LNCaP clone FGC (cell line): ENCODE results near the gene IGFBP5.

Experiments used
- DNase-seq: peaks from one replicate; pipeline ENCODE4 v3.0.0-alpha.2; 2011; ENCODE audit warnings: low read depth
- H3K4me3 ChIP-seq: 2 replicates; pipeline ENCODE4 v1.5.1; 2011; ENCODE audit warnings: mild to moderate bottlenecking, low read depth, low read length, control low read depth
- CTCF ChIP-seq: IDR thresholded peaks from 2 replicates; pipeline ENCODE4 v1.5.1; 2012; ENCODE audit warnings: mild to moderate bottlenecking; ENCODE audit not compliant: control insufficient read depth, insufficient read depth; ENCODE audit errors: extremely low read depth

IGFBP5 gene

DNA sequence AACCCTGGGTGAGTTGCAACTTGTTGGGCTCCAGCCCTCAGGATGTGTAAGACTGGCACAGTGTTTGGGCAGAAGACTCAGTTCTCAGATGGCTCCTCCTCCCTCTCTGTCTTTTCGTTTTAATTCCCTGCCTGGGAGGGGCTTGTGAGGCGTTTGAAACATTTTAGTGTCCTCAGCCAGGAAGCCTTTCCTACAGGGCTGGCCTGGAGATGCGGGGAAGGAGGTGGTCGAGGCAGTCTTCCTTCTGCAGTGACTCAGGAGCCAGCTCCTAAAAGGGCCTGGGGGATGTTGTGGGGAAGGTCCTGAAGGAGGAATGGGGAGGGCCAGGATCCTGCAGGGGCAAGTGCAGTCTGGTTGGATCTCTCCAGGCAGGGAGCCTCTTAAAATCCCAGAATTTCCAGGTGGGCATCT, 22.1 kb upstream of the IGFBP5 start:
- no peak for TF ChIP-seq CTCF
- DNase-seq = no peak
- H3K4me3 ChIP-seq = no peak overlapping the region

- no peak for DNase-seq
- no peak overlapping the region for H3K4me3 ChIP-seq
- no peak for TF ChIP-seq CTCF
These were observed 20.8 kb upstream of the IGFBP5 start for GRCh38 chr2:216716109-216716508.

GRCh38 chr2:216715402-216715974, 20.1 kb upstream of the IGFBP5 start:
- no peak for DNase-seq
- no peak for TF ChIP-seq CTCF
- H3K4me3 ChIP-seq = no peak overlapping the region

DNA sequence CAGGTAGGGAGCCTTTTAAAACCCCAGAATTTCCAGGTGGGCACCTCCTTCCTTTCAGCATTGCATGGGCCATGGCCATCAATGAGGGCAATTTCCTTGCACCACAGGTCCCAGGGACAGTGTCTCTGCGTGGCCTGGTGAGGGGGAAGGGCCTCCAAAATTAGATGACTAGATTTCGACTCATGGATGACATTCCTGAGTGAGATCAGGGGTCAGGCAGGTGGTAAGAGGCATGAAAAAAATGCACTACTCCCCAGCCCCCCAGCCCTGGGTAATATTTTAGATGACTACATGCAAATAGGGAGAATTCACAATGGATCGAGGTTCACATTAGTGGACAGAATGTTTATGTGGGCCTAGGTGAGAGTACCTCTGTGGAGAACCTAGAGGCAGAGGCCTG, 19.0 kb upstream of the IGFBP5 start:
- no peak for TF ChIP-seq CTCF
- no peak for DNase-seq

DNA sequence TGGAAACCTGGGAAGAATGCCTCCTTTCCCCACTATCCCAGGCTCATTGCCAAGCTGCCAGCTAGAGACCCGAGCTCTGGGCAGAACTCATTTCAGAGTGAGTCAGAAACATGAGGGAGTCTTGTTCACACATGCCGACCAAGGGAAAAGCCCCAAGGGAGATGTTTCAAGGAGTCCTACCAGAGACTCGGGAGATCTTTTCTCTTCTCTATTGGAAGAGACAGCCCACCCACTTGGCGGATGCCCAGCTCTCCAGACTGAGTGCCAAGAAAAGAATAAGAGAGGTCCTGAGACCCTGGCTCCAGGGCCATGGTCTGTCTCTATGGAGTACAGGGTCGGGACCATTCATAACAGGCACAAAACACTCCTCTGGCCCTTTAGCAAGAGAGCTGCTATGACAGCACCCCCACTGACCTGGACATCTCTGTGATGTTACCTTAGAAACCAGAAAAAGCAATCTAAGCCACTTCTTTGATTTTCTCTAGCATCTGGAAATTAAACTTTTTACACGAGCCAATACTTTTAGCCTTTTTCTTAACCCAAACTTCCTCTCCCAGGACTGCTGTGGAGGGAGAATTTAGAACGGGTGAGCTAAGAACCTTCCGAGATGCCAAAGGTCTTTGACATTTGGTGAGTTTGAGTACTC, 18.5 kb upstream of the IGFBP5 start:
- no peak for TF ChIP-seq CTCF
- no peak for DNase-seq
- no peak overlapping the region for H3K4me3 ChIP-seq

More for the DNA sequence above, 19.0 kb upstream of the IGFBP5 start:
- H3K4me3 ChIP-seq = no peak overlapping the region

DNA sequence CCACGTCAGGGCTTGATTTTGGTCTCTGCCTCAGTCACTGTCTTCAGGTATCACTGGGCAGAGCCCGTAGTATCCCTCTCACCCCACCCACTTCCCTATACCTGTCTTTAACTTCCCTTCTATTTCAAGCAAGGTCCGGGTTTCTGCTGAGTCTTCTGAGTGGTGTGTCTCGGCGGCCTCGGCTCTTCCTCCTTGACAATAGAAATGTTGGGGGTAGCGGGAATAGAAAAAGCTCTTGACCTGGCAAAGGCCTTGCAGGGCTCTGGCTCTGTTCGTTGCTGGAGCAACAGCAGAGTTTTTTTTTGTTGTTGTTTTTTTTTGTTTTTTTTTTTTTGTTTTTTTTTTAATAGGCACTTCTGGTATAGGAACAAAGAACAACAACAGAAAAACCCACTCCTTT, 16.0 kb upstream of the IGFBP5 start:
- no peak for DNase-seq
- no peak for TF ChIP-seq CTCF
- H3K4me3 ChIP-seq = no peak overlapping the region

GRCh38 chr2:216710551-216711301, 15.4 kb upstream of the IGFBP5 start:
- H3K4me3 ChIP-seq = no peak overlapping the region
- TF ChIP-seq CTCF = no peak
- no peak for DNase-seq
